DMS 273 (cell line): ENCODE results near the gene DCUN1D2.
"Not testable (repeated sequence)": the region's sequence is repeated elsewhere in the genome, so short reads cannot be mapped to it uniquely, and the experiment has no call there.

Experiments
- DNase-seq: peaks from one replicate; lab custom pipeline; 2025; ENCODE audit not compliant: unreplicated experiment; lab: John Stamatoyannopoulos, UW

Gene DCUN1D2

DNA sequence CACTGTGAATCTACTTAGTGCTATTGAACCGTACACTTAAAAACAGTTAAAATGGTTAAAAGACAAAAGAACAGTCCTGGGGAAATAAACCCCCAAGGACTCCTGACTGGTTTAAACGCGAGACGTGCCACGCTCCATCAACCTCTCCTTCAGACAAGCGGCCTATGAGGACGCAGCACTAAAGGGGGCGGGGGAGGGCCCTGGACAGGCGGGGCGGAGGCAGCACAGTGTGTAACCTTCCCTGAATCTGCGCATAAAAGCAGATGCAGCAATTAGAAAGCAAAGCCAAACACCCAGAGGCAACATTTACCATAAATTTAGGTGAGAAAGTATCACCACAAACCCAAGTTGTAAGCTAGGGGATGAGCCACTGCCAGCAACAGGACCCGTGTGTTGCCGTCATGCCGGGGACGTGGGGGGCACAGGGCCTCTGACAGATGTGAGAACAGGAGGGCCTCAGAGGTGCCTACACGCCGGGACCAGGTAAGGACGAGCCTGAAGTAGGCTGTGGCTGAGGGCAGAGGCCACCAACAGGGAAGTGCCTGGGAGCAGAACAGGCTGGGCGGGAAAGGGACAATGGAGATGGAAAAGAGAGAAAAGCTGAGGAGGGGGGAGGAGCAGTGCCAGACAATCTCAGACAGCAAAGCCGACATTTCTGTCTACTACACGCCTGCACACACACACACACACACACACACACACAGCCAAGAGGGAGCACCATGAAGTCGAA is 21.9 kb downstream of the DCUN1D2 start:
- no peak for DNase-seq

DNA sequence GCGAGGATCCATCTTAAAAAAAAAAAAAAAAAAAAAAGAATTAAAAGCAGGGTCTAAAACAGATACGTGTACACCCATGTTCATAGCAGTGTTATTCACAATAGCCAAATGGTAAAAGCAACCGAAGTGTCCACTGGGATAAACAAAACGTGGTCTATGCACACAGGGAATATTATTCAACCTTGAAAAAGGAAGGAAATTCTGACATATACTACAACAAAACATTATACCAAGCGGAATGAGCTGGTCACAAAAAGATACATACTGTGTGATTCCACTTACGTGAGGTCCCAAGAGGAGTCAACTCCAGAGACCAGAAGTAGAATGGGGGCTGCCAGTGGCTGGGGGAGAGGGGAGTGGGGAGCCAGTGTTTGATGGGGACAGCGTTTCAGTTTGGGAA is 22.5 kb downstream of the DCUN1D2 start:
- no peak for DNase-seq

DNA sequence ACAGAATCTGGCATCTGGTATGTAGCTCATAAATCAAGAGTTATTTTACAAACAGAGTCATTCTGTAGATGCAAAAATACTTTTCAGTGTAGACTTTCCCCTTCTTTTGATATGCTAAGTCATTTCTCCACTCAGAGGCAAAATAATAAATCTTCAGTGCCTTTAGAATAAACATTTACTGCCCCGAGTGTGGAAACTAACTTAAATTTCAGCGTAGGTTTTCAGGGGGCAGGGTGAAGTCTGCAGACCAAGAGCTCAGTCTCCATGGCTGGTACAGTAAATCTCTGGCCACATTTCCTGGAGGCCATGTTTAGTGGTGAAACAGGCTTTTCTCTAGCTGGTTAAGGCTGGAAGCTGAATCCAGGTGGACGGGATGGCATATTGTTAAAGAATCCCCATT is 24.1 kb downstream of the DCUN1D2 start:
- no peak for DNase-seq

DNA sequence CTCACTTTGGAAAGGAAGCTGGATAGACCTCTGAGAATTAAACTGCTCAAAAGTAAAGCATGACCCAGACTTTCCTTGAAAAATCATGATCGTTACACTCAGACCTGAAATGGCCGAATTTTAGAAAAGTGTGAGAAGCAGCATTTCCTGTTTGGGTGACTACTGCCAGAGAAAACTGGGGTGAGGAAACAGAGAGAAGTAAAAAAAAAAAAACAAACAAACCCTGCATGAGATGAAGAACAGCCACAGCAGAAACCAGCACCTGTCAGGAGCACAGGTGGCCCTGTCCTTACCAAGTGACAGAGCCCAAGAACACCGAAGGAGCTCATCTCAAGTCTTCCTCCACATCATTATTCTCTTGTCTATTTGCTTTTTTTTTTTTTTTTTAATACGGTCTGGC is 25.2 kb downstream of the DCUN1D2 start:
- no peak for DNase-seq

DNA sequence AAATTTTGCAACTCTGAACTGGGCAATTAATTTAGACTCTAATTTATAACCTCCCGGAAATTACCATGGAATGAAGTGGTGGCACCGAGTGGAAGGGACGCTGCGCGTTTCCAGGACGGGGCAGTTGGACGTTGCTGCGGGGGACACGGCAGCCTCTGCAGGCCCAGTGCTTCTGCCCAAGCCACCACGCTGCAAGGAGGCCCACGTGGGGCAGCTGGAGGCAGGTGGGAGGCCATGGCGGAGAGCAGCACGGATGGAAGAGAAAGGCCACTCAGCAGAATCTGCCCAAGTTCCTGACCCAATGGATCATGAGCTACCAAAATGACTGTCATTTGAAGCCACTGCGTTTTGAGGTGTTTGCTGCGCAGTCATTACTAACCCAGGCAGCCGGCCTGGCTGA is 26.0 kb downstream of the DCUN1D2 start:
- no peak for DNase-seq

DNA sequence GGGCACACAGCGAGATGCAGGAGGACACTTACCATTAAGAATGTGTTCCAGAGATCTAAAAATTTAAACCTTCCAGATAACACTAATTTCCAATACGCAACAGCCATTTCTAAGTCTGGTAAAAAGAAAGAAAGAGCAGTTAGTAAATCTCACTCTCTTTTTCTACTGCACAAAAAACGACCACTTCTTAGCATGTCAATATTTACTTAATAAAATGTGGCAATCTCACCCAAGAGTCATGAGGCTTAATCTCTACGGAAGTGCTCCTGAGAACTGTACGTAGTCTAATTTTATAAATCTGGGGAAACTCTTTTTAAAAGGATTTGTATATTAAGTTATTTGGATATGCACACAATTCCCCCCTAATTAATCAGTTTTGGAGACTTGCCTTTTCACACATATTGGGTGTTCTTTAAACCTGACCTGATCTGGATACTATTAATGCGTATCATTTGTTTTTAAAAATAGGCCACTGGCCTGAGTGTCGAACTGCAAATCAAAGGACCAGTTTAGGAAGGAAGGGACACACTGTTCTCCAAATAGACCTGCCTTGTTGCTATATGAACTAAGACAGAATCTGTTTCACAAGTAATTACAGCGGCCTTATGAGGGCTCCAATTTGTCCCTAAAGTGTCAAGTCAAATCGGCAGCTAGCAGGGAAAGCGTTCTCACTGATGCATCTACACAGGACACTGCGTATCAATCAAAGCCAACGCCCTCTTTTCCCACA is 29.3 kb downstream of the DCUN1D2 start:
- DNase-seq: no peak

DNA sequence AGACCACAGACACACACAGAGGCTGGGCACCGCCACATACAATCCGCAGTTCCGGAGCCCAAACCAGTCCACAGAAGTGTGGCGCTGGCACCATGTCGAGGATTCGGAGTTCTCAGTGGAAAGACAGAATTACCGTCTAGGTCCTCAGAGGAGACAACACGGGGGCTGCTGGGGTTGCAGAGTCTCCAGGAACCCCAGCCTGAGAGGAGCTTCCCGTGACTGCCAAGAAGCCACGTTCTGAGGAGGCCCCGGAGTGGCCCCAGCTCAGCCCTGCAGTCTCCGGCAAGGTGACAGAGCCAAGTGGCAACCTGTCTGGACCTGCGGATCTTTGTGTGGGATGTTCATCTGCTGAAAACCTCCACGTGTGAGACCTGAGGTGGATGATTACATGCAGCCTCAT is 29.9 kb downstream of the DCUN1D2 start:
- DNase-seq: no peak

DNA sequence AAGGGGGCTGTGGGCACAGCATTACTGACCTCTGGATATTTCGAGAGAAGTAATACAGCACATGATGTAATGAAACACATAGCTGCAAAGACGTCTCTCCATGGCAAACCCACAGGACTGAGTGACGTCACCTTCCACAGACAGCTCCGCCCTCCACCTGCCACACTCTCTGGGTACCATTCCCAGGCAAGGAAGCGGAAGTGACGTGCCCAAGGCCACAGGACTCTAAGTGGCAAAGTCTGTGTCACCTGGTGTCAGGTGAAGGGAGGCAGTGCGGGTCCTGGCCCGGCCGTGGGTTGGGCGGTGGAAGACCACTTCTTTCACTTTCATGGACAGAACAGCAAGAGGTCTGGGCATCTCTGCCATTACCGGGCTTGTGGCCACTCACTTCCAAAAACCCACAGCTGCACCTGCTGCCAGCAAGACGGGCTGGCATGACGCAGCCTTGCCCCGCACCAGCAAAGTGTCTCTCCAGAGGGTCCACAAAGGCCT is 30.4 kb downstream of the DCUN1D2 start:
- DNase-seq: no peak

DNA sequence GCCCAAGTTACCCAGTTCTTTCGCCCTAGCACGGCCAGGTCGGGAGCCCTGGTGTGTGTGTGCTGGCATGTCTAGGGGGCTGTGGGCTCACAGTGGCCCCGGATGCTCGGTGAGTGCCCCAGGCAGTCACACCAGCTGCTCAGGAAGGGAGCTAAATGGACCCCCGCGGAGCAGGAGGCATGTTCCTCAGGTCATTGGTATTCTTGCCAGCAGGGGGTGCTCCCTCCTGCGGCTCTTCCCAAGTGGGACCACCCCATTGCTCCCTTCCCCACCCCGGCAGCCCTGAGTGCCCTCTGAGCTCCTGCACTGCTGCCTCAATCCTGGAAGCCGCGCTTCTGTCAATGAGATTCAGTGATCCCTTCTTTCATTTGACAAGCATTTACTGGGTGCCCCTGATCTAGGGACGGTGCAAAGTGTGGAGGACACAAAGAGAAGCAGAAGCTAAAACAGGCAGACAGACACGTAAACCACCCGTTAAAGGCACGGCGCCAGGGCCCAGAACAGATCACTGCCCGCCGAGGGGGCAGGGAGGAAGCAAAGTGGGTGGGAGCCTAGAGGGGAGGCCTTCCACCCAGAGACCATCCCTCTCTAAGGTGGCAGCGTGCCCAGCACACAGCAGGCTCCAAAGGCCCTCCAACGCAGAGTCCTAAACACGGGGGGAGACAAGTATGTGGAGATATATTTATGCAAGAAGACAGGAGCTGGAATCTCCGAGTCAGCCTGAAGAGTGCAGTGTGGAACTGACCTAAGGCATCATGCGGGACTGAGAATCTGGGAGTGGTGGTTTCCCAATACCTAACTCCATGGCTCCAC is 32.1 kb downstream of the DCUN1D2 start:
- peak; percentile 33 for DNase-seq

DNA sequence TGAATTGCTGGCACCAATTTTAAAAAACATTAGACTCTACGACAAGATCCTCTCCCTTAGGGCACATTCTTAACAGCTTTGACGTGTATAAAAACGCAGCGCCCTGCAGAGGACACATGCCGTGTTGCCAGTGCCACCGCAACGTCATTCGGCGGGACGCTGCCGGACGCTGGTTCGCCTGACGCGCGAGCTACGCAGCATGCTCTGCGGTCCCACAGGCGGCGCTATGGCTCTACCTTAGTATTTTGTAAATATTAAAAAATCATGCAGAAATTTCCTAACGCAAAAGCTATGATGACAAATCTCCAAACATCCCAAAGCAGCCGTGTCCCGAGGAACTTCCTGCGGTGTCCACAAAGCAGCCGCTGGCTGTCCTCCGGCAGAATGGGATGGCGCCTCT is 33.0 kb downstream of the DCUN1D2 start:
- DNase-seq: no peak

DNA sequence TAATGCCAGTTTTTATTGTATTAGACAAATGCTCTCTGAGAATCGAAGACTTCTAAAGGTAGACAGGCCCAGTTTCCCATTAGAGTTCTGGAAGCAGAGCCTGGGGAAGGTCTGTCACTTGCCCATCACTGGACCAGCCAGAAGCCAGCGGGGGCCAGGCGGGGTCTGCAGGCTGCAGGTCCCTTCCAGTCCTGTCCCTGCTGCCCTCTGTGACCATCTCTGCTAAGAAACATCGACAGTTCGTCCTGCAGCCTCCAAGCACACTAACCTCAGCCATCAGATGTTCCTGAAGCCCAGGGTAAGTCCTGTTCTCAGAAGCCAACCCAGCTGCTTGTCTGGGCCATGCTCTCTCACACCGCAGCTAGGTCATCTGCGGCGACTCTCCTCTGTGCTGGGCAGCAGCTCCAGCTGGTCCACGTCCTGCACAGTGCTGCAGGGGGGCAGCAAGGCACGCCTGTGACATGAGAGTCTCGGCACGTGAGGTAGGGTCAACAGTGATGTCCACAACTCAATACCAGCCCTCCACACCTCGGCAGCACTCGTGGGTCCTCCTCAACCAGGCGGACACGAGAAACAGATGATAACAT is 34.3 kb downstream of the DCUN1D2 start:
- DNase-seq: no peak

DNA sequence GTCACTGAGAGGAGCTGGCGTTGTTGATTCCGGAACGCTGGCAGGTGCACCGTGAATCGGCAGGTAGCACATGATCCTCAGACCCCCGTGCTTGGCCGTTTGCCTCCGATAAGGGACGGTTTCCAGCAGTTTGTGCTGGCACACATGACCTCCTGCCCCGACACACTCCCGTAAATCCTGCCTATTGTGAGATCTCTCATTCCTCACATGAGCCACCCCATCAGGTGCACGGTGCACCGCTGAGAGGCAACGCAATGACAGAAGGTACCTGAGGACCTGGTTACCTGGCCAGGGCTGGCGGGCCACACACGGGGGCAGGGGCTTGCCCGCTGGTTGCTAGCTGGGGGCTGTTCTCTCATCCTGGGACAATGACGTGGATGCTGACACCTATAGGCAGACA is 35.1 kb downstream of the DCUN1D2 start:
- no peak for DNase-seq

DNA sequence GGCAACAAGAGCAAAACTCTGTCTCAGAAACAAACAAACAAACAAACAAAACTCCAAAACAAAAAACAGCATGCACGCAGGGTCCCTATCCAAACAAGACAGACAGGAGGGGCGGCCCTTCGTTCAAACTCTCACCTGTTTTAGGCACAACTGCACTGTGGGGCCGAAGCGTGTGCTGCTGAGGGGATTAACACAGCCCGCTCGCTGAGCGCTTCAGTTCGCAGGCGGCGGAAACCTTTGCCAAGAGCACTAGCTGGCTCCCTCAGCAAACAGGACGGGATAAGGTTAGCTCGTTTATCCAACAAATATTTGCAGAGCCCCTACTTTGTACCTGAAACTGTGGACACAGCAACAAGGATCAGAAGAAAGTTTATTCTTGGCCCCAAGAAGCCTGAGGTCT is 35.6 kb downstream of the DCUN1D2 start:
- DNase-seq: no peak

DNA sequence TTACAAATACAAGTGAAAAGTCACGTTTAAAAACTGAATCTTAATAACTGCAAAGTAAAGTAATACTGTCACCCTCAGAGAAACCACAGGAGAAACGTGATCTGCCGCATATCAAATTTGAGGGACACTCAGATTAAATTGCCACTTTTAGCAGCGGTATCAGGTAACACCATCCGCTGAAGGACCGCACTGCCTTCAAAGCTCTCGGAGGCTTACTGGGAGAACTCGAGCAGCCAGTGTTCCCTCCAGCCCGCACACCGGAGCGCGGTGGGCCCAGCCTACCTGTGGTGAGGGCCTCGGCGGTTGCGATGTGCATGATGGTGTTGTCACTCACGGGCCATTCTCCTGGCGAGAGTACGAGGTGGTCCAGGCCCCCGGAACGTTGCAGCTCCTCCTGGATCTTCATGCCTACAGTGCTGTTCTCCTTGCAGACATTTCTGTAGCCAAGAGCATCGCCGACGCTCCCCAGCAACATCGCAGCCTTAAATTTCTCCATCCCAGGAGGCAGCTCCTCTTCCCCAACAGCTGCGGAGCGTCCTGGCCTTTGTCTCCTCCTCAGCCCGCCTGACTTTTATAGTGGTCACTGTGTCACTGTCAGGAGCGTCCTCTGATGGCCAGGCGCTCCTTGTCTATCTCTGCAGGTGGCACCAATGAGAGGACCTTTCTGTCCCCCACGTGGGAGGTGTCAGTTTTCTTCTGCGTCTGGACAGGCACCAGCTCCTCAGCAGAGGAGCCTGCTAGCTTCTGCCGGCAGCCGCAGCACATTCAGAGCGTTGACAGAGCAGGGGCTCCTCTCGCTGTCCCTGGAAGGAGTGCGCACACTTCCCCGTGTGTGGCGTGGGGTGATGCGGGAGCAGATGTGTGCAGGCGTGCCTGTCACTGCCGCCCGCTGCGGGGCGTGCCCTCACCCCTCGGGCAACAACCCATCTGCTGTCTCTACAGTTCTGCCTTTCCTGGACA is 37.3 kb downstream of the DCUN1D2 start, which contains the start of gene ADPRHL1:
Gene ADPRHL1, minus strand, starts transcription at position 547 of the 960 bp plus-strand sequence. Its CDS starts 51 bp downstream, at position 496.
- DNase-seq: no peak

DNA sequence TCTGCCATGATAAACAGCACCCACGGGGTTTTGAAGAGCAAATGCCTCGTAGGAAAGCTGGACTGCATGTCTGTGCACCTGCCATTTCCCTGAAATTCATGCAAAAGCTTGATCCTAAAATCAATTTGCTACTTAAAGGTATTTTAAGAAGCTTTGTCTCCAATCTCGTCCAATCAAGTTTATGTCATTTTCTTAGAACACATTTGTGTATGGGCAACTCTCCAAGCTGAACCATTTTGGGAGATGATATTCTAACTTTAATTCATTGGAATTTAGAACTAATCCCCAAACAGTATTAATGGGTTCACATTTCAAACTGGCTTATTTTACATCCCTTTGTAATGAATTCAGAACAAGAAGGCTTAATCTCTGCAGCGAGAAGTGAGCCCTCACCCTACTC is 38.0 kb downstream of the DCUN1D2 start:
- DNase-seq: no peak

DNA sequence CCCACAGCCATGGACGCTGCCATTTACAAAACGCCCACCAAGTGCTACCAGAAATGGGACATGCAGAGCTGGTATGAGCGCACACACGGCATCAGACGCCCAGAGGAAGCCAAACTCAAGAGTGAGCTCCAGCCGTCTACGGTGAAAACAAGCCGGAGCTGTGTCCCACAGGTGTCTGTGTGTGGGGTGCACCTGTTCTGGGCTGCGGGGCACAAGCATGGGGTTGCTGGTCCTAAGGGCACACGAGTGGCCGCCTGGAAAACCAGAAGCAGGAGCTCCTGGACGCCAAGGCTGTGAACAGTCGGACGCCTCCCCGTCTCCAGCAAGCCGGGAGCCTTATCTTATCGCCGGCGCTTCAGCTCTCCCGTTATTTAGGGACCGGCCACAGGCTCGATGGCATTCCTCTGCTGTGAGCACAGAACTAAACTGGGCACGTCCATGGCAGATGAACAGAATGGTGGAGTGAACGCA is 38.5 kb downstream of the DCUN1D2 start:
- no peak for DNase-seq

DNA sequence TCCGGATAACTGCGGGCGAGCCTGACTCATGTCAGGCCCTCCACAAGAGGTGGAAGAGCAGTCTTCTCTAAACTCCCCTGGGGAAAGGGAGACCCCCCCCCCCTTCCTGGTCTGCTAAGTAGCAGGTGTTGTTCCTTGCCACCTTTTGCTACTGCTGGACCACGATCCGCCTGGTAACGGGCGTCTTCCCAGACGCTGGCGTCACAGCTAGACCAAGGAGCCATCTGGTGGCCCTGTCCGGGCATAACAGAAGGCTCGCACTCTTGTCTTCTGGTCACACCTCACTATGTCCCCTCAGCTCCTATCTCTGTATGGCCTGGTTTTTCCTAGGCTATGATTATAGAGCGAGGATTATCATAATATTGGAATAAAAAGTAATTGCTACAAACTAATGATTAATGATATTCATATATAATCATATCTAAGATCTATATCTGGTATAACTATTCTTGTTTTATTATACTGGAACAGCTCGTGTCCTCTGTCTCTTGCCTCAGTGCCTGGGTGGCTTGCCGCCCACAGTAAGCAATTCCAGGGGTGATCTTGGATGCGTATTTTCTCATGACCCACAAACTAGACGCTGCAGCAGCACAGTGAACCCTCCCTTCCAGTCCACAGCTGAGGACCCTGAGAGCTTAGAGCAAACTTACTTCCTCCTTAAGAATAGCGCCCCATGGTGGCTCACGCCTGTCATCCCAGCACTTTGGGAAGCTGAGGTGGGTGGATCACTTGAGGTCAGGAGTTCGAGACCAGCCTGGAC is 39.5 kb downstream of the DCUN1D2 start:
- DNase-seq: peak; percentile 57

DNA sequence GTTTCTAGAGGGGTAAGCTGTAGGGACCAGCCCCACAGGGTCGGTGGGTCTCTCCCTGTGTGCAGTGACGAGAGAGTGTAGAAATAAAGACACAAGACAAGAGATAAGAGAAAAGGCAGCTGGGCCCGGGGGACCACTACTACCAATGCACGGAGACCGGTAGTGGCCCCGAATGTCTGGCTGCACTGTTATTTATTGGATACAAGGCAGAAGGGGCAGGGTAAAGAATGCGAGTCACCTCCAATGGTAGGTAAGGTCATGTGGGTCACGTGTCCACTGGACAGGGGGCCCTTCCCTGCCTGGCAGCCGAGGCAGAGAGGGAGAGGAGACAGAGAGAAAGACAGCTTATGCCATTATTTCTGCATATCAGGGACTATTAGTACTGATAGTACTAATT is 40.2 kb downstream of the DCUN1D2 start:
- not testable (repeated sequence) for DNase-seq

DNA sequence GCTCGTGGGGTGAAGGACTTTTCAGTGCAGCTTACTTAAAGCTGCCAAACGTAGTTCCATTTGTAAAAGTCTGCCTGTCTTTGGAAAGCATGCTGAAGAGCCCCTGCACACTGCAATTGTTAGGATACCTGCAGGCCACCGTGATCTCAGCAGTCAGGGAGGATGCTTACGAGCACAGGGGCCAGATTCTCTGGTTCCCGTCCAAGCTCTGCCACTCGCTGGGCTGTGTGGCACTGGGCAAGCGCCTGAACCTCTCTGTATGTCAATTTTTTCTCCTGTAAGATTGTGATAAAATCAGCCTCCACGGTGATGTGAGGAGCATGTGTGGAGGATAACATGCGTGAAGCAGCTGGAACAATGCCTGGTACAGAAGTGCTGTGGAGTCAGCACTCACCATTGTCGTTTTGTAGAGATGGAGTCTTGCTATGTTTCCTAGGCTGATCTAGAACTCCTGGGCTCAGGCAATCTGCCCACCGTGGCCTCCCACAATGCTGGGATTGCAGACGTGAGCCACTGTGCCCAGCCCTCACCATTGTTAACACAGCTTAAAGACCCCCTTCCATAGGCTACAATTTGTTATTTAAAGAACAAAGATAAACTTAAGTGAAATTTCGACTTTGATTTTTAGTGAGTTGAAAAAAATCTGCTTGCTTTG is 40.7 kb downstream of the DCUN1D2 start:
- DNase-seq: no peak
